MCF 10A (cell line): ENCODE data around the gene ECPAS. TPM values are rescaled to one million over a fixed set of nuclear protein-coding genes. Genes with fewer than 3 reads are reported as not detected.

Experiments
- Bru-seq: library from RNA; stranded (reverse); fragments of 400-500 nt; gene quantifications from one replicate; lab custom pipeline; 2021; lab: Mats Ljungman, UMichigan
- BruChase-seq, 2 experiments: library from RNA; stranded (reverse); fragments of 400-500 nt; gene quantifications; one replicate each; lab custom pipeline; 2021; lab: Mats Ljungman, UMichigan
- BruUV-seq: library from RNA; stranded (reverse); fragments of 400-500 nt; replicated peaks from 2 replicates; lab custom pipeline; 2021; lab: Mats Ljungman, UMichigan
- CTCF ChIA-PET: fragments of 300-600 bp; sonication (Branson Sonifier 250); formaldehyde crosslinking; extraction: SDS; loops from one replicate; lab custom pipeline; 2021; ENCODE audit warnings: antibody characterized with exemption, inconsistent platforms; lab: Yijun Ruan, JAX
- POLR2A ChIA-PET: fragments of 300-600, 350-650 bp; sonication (Branson Sonifier 250); formaldehyde crosslinking; extraction: SDS; loops from one replicate; lab custom pipeline; 2020; ENCODE audit warnings: antibody characterized with exemption, inconsistent platforms; lab: Yijun Ruan, JAX
- DNase-seq: peaks from one replicate; pipeline ENCODE4 v3.0.0-alpha.2; 2018; ENCODE audit not compliant: unreplicated experiment
- H3K27ac Mint-ChIP-seq: one replicate; pipeline ENCODE4 v1.8.0; 2022; ENCODE audit warnings: mild to moderate bottlenecking, low read depth, mixed read lengths; ENCODE audit not compliant: unreplicated experiment
- H3K27me3 Mint-ChIP-seq: one replicate; pipeline ENCODE4 v1.8.0; 2022; ENCODE audit warnings: mixed read lengths; ENCODE audit not compliant: insufficient read depth, unreplicated experiment
- H3K36me3 Mint-ChIP-seq: one replicate; pipeline ENCODE4 v1.8.0; 2022; ENCODE audit warnings: mild to moderate bottlenecking, moderate library complexity, mixed read lengths; ENCODE audit not compliant: insufficient read depth, unreplicated experiment
- H3K4me1 Mint-ChIP-seq: one replicate; pipeline ENCODE4 v1.8.0; 2022; ENCODE audit warnings: mixed read lengths; ENCODE audit not compliant: insufficient read depth, unreplicated experiment
- H3K4me3 Mint-ChIP-seq: one replicate; pipeline ENCODE4 v1.8.0; 2022; ENCODE audit warnings: mild to moderate bottlenecking, moderate library complexity, mixed read lengths; ENCODE audit not compliant: unreplicated experiment
- H3K9me3 Mint-ChIP-seq: one replicate; pipeline ENCODE4 v1.8.0; 2022; ENCODE audit warnings: mixed read lengths; ENCODE audit not compliant: unreplicated experiment
- CTCF ChIP-seq: fragments of 200-600 bp; IDR thresholded peaks from one replicate; pipeline ENCODE4 v1.8.0; 2022; ENCODE audit warnings: antibody characterized with exemption, mild to moderate bottlenecking; ENCODE audit not compliant: unreplicated experiment
- intact Hi-C: fragments of 100-400 bp; cut with micrococcal nuclease; formaldehyde crosslinking; loops from 2 replicates; pipeline ENCODE4 v1.14.1; 2022
- long read RNA-seq: library from polyadenylated mRNA; stranded (forward); transcript quantifications from one replicate; pipeline ENCODE4 v2.0.0, GENCODE V29; 2022
- total RNA-seq: library from RNA; stranded (reverse); gene quantifications from 2 replicates; pipeline ENCODE4 v1.2.3, GENCODE V29; 2022

ECPAS gene
- total RNA-seq (140 and 152 TPM in 2 replicates), Bru-seq, nascent RNA (percentile 94 among the genes with signal in this experiment), BruChase-seq, experiment 1, labeled RNA remaining after a 6-hour chase (percentile 92 among the genes with signal in this experiment), BruChase-seq, experiment 2, labeled RNA remaining after a 2-hour chase (percentile 93 among the genes with signal in this experiment)
- long read RNA-seq, full-length matches to known transcripts, result 104 of 248 reads
- long read RNA-seq, partial matches to known transcripts, result 56 of 248 reads
- long read RNA-seq, other reads (novel, unspliced or antisense), result 88 of 248 reads

- peaks cover 15% of the 10 kb centered on the region for H3K4me1 Mint-ChIP-seq
- peak; percentile 87 for DNase-seq
- no peak for TF ChIP-seq CTCF
- POLR2A ChIA-PET, result interaction anchor here (0.6 to 4.0 kb wide), 13 partner anchors 10 to 147 kb away, joined by 3 to 31 read pairs (median 4); partner anchors contain the start of genes DNAJC25, PTGR1 and ZNF483
- peaks cover 5% of the 10 kb centered on the region for H3K36me3 Mint-ChIP-seq
- intact Hi-C loops, result no loop called here
- H3K27me3 Mint-ChIP-seq, result no peaks in the 10 kb centered on the region
- H3K4me3 Mint-ChIP-seq, result peak within 1 kb of the TSS; percentile 84
- CTCF ChIA-PET, result no interaction called here
- BruUV-seq, result no TSS peak
- H3K9me3 Mint-ChIP-seq, result no peaks in the 10 kb centered on the region
- peak within 1 kb of the TSS; percentile 86 for H3K27ac Mint-ChIP-seq
Measured at GRCh38 chr9:111483858-111484571, at the start of gene ECPAS. Gene ECPAS, minus strand, starts transcription at chr9:111484383. Its CDS starts 11,465 bp downstream, at chr9:111472918.

- intact Hi-C loops, result no loop called here
- Mint-ChIP-seq H3K36me3 (peaks cover 21% of the 10 kb centered on the region), H3K4me1 (no peaks in the 10 kb centered on the region), H3K9me3 (peaks cover 10% of the 10 kb centered on the region), H3K4me3 (no peak overlapping the region), H3K27me3 (no peaks in the 10 kb centered on the region), H3K27ac (no peak overlapping the region)
- ChIA-PET CTCF (no interaction called here), POLR2A (interaction anchor here (0.9 kb wide), 1 partner anchor 8 kb away, joined by 3 read pairs; the partner anchor contains the start of gene ZNF483)
- no peak for TF ChIP-seq CTCF
- BruUV-seq, result no TSS peak
- DNase-seq, result no peak
Measured at GRCh38 chr9:111533099-111533790, 49.1 kb upstream of the ECPAS start.

GRCh38 chr9:111531716-111532115 lies 47.5 kb upstream of the ECPAS start:
- TF ChIP-seq CTCF, result no peak
- DNase-seq, result no peak
- Mint-ChIP-seq H3K4me3 (no peak overlapping the region), H3K27ac (no peak overlapping the region), H3K9me3 (peaks cover 17% of the 10 kb centered on the region), H3K27me3 (no peaks in the 10 kb centered on the region), H3K4me1 (no peaks in the 10 kb centered on the region), H3K36me3 (peaks cover 16% of the 10 kb centered on the region)
- POLR2A ChIA-PET, result interaction anchor here (0.9 kb wide), 1 partner anchor 12 kb away, joined by 3 read pairs; no protein-coding TSS in a partner anchor
- intact Hi-C loops, result no loop called here
- CTCF ChIA-PET, result interaction anchor here (0.6 kb wide), 1 partner anchor 12 kb away, joined by 4 read pairs; no protein-coding TSS in a partner anchor
- BruUV-seq, result no TSS peak
